Smooth muscle cell (in vitro differentiated cells): ENCODE measurements around the gene FYN. TPM values are rescaled to one million over a fixed set of nuclear protein-coding genes. Genes with fewer than 3 reads are reported as not detected.

Experiments used
- DNase-seq: peaks from one replicate; lab custom pipeline; 2025; ENCODE audit not compliant: unreplicated experiment; lab: John Stamatoyannopoulos, UW
- H2AFZ ChIP-seq: fragments of 200-600 bp; sonication (generic); 2 replicates; pipeline ENCODE4 v1.6.0; 2016; ENCODE audit warnings: antibody characterized with exemption, low read depth, mild to moderate bottlenecking
- H3F3A ChIP-seq: fragments of 200-600 bp; sonication (generic); 2 replicates; pipeline ENCODE4 v1.6.0; 2017; ENCODE audit warnings: antibody characterized with exemption, low read depth
- H3K27ac ChIP-seq: fragments of 200-600 bp; sonication (generic); 2 replicates; pipeline ENCODE4 v1.5.1; 2016; ENCODE audit warnings: low read depth, mild to moderate bottlenecking
- H3K27me3 ChIP-seq: fragments of 200-600 bp; sonication (generic); 2 replicates; pipeline ENCODE4 v1.6.1; 2016; ENCODE audit warnings: low read depth, mild to moderate bottlenecking
- H3K36me3 ChIP-seq: fragments of 200-600 bp; sonication (generic); 2 replicates; pipeline ENCODE4 v1.5.1; 2016; ENCODE audit warnings: low read depth
- H3K4me1 ChIP-seq: fragments of 200-600 bp; sonication (generic); 2 replicates; pipeline ENCODE4 v1.5.1; 2016; ENCODE audit warnings: low read depth
- H3K4me2 ChIP-seq: fragments of 200-600 bp; sonication (generic); 2 replicates; pipeline ENCODE4 v1.6.0; 2016; ENCODE audit warnings: mild to moderate bottlenecking
- H3K4me3 ChIP-seq: fragments of 200-600 bp; sonication (generic); 2 replicates; pipeline ENCODE4 v1.5.1; 2016; ENCODE audit warnings: mild to moderate bottlenecking
- H3K79me2 ChIP-seq: fragments of 200-600 bp; sonication (generic); 2 replicates; pipeline ENCODE4 v1.6.0; 2016; ENCODE audit warnings: low read depth, mild to moderate bottlenecking
- H3K9ac ChIP-seq: fragments of 200-600 bp; sonication (generic); 2 replicates; pipeline ENCODE4 v1.6.0; 2016; ENCODE audit warnings: low read depth
- H3K9me3 ChIP-seq: fragments of 200-600 bp; sonication (generic); replicated peaks from 2 replicates; pipeline ENCODE4 v1.5.1; 2016; ENCODE audit warnings: low read depth
- H4K20me1 ChIP-seq: fragments of 200-600 bp; sonication (generic); 2 replicates; pipeline ENCODE4 v1.6.0; 2016; ENCODE audit warnings: low read depth
- WGBS: methylation state at CpG from one replicate; pipeline ENCODE4 v1.1.7; 2016; ENCODE audit warnings: low lambda C conversion rate; 5-methylcytosine and 5-hydroxymethylcytosine counted together
- polyA plus RNA-seq: library from polyadenylated mRNA; unstranded; fragments of >200 nt; fragmentation: Nextera tagmentation; extraction: Ambion mirVana; gene quantifications from 2 replicates; pipeline ENCODE4 v1.2.1, GENCODE V29; 2016
- total RNA-seq: library from RNA; depleted of rRNA; stranded (reverse); fragments of >200 nt; gene quantifications from 2 replicates; pipeline ENCODE4 v1.2.3, GENCODE V29; 2014
- TF ChIP-seq, protein P1 (sequence below): fragments of 200-600 bp; sonication (generic); IDR thresholded peaks from 2 replicates; pipeline ENCODE4 v1.5.1; 2017; ENCODE audit warnings: borderline replicate concordance, mild to moderate bottlenecking, antibody characterized with exemption; ENCODE audit not compliant: insufficient read depth, poor library complexity, severe bottlenecking

FYN gene
- total and polyA plus RNA-seq, 2 experiments from 2014 or later, result 110 to 138 TPM

DNA sequence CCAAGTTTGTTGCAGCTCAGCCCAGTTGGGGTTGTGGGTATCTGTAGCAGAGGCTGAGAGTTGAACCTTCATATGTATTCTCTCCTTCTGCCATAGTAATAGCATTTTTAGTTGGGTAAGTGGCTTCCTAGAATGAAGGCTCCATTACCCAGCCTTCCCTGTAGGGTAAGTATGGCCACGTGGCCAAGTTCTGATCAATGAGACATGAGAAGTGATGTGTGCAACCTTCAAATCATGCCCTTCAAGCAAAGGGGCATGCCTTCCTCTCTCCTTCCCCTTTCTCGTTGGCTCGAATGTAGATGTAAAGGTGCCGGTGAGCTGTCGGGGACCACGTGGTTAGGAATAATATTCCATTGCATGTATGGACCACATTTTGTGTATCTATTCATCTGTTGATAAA, 254.8 kb downstream of the FYN start:
- Histone ChIP-seq H3K9me3 (no peaks in the 10 kb centered on the region), H3K4me3 (no peak overlapping the region), H3K9ac (no peak overlapping the region), H3F3A (no peaks in the 10 kb centered on the region), H3K27ac (no peak overlapping the region), H3K27me3 (no peaks in the 10 kb centered on the region), H2AFZ (no peak overlapping the region), H4K20me1 (no peaks in the 10 kb centered on the region), H3K36me3 (no peaks in the 10 kb centered on the region), H3K4me2 (no peak overlapping the region), H3K4me1 (peaks cover 16% of the 10 kb centered on the region), H3K79me2 (no peaks in the 10 kb centered on the region)
- no peak for DNase-seq
- TF ChIP-seq, protein P1, sequence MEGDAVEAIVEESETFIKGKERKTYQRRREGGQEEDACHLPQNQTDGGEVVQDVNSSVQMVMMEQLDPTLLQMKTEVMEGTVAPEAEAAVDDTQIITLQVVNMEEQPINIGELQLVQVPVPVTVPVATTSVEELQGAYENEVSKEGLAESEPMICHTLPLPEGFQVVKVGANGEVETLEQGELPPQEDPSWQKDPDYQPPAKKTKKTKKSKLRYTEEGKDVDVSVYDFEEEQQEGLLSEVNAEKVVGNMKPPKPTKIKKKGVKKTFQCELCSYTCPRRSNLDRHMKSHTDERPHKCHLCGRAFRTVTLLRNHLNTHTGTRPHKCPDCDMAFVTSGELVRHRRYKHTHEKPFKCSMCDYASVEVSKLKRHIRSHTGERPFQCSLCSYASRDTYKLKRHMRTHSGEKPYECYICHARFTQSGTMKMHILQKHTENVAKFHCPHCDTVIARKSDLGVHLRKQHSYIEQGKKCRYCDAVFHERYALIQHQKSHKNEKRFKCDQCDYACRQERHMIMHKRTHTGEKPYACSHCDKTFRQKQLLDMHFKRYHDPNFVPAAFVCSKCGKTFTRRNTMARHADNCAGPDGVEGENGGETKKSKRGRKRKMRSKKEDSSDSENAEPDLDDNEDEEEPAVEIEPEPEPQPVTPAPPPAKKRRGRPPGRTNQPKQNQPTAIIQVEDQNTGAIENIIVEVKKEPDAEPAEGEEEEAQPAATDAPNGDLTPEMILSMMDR, result no peak
- WGBS, result 92% methylated on average over 6 of the region's 6 CpGs

DNA sequence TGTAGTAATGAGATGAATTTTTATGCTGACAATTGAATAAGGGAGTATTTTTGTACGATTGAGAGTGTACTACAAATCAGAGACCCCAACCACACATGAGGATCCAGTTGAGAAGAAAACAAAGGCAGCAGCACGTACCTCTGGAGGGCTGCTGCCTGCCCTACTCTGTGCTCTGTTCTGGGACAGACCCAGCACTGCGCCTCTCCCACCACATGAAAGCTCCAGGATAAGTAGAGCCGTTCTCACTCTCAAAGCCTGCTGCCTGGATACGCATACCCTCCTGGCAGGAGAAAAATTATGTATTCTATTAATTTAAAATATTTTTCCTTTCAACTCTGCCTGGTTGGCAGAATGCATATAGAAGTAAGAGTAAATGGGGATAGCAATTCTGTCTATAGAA, 256.1 kb downstream of the FYN start:
- no peaks in the 10 kb centered on the region for H3K36me3 ChIP-seq
- H3K9me3 ChIP-seq, result no peaks in the 10 kb centered on the region
- H3K4me1 ChIP-seq, result peaks cover 16% of the 10 kb centered on the region
- H3K4me3 ChIP-seq, result no peak overlapping the region
- no peak for DNase-seq
- H3F3A ChIP-seq, result no peaks in the 10 kb centered on the region
- no peak overlapping the region for H2AFZ ChIP-seq
- H3K9ac ChIP-seq, result no peak overlapping the region
- no peaks in the 10 kb centered on the region for H4K20me1 ChIP-seq
- H3K4me2 ChIP-seq, result no peak overlapping the region
- WGBS, result 88% methylated on average over 5 of the region's 5 CpGs
- TF ChIP-seq, protein P1, result no peak
- H3K27me3 ChIP-seq, result no peaks in the 10 kb centered on the region
- no peak overlapping the region for H3K27ac ChIP-seq
- H3K79me2 ChIP-seq, result no peaks in the 10 kb centered on the region

DNA sequence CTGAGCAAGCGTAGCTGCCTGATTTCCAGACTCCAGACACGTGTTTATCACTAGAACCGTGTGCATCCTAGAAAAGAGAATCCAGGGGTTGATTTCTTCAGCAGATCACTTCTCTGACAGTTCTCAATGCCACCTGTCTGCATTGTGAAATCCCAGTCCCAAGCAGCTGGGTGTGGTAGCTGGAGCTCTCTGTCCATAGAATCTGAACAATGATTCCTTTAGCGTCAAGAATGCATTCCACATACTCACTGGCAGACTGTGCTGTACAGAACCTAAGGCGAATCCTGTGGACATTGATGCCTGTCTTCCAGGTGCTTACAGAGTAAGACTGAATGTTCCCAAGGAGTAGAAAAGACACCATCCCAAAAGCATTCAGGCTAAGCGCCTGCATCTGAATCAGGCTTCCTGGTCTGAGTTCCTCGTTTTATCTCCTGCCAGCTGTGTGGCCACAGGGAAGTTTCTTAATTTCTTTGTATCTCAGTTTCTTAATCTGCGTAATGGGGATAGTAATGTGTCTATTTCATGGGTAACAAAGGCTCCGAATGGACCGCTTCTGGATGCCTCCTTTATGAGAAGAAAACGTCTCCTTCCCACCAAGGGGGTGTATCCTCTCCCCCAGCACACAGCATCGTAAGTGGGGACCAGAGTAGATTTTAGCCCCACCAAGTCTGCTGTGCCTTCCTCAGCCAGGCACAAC, 257.2 kb downstream of the FYN start:
- Histone ChIP-seq H3K4me3 (no peak overlapping the region), H3K36me3 (no peaks in the 10 kb centered on the region), H3K9me3 (no peaks in the 10 kb centered on the region), H3K4me1 (peaks cover 16% of the 10 kb centered on the region), H3K9ac (no peak overlapping the region), H3K27me3 (no peaks in the 10 kb centered on the region), H3F3A (no peaks in the 10 kb centered on the region), H3K27ac (no peak overlapping the region), H3K79me2 (no peaks in the 10 kb centered on the region), H3K4me2 (no peak overlapping the region), H4K20me1 (no peaks in the 10 kb centered on the region), H2AFZ (no peak overlapping the region)
- 88% methylated on average over 12 of the region's 12 CpGs for WGBS
- DNase-seq, result no peak
- TF ChIP-seq, protein P1, result no peak
